ENCODE results near the gene AP3S1.
"Not testable (repeated sequence)": the region's sequence is repeated elsewhere in the genome, so short reads cannot be mapped to it uniquely, and the experiment has no call there.

AP3S1 gene

DNA sequence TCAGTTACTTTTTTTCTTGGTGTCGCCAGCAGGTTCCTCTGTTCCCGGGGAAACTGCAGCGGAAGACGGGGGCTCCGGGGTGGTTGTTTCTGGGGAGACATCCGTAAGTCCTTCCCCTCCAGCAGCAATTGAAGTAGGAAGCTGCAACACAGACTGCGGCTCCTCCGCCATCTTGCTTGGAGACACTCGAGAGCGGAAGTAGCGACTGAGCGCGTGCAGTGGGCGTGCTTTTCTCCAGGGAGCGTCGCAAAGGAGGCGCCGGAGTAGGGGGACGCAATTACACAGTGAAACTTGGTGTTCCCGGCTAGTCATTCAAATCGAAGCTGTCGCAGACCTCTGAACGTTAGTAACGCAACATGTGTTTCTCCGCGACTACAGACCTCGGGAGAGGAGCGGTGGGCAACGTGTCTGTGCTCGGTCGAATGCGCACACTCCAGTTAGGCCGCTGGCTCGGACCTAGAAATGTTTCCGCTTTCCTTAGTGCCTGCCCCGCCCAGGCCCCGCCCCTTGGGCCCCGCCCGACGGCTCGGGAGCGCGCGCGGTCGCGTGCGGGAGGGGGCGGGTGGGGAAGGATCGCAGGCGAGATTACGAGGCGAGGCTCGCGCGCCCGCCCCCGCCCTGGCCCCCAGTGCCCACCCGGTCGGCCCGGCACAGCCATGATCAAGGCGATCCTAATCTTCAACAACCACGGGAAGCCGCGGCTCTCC, at the start of gene AP3S1, which contains the start of gene ATG12:
Gene AP3S1, plus strand, starts transcription at position 554 of the 707 bp plus-strand sequence. Its CDS starts 103 bp downstream, at position 657.
Gene ATG12, minus strand, starts transcription at position 184 of the 707 bp plus-strand sequence. Its CDS starts 13 bp downstream, at position 171.
- DNase-seq: peak; percentile 96

GRCh38 chr5:115795700-115796099, 46.0 kb upstream of the AP3S1 start:
- no peak for DNase-seq

GRCh38 chr5:115796656-115797055, 45.1 kb upstream of the AP3S1 start:
- no peak for DNase-seq

DNA sequence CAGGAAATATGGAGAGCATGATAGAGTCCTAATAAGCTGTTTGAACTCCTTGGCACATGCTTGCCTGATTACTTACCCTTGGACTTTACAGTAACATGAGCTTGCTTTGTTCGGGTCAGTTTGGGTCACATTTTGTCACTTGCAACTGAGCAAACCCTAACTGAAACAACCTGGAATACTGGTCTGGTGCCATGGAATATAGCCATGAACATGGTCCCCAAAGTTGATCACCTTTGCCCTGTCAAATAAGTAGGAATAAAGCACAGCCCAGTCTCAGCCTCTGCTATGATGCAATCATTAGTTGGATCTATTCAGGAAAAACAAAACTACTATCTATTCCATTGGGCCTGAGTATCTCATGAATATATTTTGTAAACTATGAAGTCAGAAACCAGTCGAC, 43.5 kb upstream of the AP3S1 start:
- DNase-seq: no peak

GRCh38 chr5:115800108-115800507, 41.6 kb upstream of the AP3S1 start:
- DNase-seq: no peak

GRCh38 chr5:115801152-115801551, 40.6 kb upstream of the AP3S1 start:
- DNase-seq: no peak

DNA sequence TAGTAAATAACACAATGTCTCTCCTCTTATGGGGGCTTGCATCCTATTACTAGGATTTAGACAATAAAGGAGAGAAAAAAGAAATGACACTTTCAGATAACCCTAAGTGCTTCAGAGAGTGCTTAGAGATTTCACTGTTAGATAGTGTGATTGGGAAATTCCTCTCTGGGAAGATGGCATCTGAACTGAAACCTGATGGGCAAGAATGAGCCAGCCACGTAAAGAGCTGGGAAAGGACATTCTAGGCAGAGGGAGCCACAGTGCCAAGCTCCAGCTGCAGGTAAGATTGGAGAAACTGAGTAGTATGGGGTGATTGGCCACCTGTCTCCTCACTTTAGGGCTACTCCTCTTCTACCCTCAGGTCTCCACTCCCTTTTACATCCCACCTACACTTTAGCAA, 39.8 kb upstream of the AP3S1 start:
- no peak for DNase-seq

- no peak for DNase-seq
These were observed 34.6 kb upstream of the AP3S1 start for GRCh38 chr5:115806986-115807653.

DNA sequence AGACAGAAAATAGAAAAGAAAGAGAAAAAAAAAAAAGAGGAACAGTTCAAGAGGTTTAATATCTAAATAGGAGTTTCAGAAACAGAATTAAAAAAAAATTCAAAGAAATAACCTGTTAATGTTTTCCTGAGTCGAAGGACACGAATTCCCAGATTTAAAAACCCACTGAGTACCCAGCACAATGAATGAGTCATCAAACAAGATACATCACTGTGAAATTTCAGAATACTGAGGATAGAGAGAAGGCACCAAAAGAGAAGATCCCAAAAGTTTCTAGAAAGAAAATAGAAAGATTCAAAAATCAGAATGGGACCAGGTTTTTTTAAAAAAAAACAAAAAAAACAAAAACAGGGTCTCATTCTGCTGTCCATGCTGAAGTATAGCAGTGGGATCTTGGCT, 34.1 kb upstream of the AP3S1 start:
- DNase-seq: no peak

DNA sequence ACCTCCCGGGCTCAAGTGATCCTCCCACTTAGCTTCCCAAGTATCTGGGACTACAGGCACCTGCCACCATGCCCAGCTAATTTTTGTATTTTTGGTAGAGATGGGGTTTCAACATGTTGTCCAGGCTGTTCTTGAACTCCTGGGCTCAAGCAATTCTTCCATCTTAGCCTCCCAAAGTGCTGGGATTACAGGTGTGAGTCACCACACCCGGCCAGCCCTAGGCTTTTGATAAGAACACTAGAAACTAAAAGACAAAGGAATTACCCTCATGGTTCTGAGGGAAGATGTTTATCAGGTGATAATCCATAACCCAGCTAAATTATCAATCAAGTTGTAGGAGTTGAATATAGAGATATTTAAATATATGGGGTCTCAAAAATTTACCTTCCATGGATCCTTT, 33.7 kb upstream of the AP3S1 start:
- DNase-seq: not testable (repeated sequence)

- DNase-seq: no peak
These were observed 31.8 kb upstream of the AP3S1 start for GRCh38 chr5:115809946-115810345.

GRCh38 chr5:115810761-115811160, 31.0 kb upstream of the AP3S1 start:
- DNase-seq: no peak

DNA sequence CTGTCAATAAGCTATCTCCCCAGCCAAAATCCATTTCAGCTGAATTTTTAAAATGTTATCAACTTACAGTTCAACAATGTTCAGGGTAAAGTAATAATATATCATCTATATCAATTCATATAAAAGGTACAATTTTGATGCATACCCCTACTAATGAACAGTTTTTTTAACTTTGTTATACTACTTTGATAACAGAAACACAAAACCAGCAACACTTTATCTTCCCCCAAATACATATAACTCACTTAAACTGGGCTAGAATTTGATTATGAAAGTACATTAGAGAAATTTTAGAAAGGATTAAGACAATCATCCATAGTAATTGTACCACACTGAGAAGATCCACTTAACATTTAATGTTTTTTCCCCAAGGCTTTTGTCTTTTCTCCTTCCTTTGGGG, 30.3 kb upstream of the AP3S1 start:
- no peak for DNase-seq

- no peak for DNase-seq
These were observed 29.4 kb upstream of the AP3S1 start for GRCh38 chr5:115812372-115812771.

DNA sequence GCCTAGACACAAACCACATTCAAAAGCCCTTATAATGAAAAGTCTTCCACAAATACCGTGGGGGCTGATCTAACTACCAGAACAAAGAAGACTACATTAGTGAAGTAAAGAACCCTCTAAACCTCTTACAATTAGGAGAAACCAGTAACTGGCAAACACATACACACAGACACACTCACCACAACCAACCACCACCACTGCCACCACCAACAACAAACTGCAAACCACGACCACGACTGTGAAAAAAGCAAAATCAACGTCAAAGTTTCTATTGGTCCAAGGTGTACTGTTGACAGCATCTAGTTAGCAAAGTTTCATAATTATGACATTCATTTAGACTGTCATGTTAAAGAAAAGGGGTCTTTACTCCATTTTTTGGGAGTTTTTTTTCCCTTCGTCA, 28.0 kb upstream of the AP3S1 start:
- DNase-seq: no peak

- no peak for DNase-seq
These were observed 26.6 kb upstream of the AP3S1 start for GRCh38 chr5:115815006-115815692.

- peak; percentile 18 for DNase-seq
These were observed 26.0 kb upstream of the AP3S1 start for GRCh38 chr5:115815693-115816225.

- DNase-seq: no peak
These were observed 25.3 kb upstream of the AP3S1 start, which contains the start of gene CDO1 for GRCh38 chr5:115816226-115817081. CDO1 (minus strand) TSS chr5:115816659; CDS start chr5:115816397, 262 bp downstream.

GRCh38 chr5:115817386-115817785, 24.3 kb upstream of the AP3S1 start:
- DNase-seq: no peak

DNA sequence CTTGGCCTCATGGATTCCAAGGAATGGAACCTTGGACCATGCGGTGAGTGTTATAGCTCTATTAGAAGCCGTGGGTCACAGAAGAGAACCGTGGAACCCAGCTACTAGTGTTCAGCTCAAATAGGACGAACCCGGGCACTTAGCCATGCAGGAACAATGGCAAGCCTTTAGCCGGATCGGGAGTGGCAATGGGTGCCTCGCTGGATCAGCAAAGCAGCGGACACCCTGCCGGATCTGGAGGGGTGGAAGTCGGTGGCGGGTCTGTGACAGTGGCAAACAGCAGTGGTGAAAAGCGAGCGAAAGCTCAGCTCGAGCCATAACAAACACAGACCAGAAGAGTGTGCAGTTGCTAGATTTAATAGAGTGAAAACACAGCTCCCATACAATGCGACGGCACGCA, 22.9 kb upstream of the AP3S1 start:
- DNase-seq: no peak

GRCh38 chr5:115820846-115821245, 20.9 kb upstream of the AP3S1 start:
- no peak for DNase-seq

DNA sequence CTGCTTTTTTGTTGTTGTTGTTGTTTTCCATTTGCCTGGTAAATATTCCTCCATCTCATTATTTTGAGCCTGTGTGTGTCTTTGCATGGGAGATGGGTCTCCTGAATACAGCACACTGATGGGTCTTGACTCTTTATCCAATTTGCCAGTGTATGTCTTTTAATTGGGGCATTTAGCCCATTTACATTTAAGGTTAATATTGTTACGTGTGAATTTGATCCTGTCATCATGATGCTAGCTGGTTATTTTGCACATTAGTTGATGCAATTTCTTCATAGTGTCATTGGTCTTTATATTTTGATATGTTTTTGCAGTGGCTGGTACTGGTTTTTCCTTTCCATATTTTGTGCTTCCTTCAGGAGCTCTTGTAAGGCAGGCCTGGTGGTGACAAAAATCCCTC, 16.8 kb upstream of the AP3S1 start:
- DNase-seq: not testable (repeated sequence)

- no peak for DNase-seq
These were observed 15.8 kb upstream of the AP3S1 start for GRCh38 chr5:115825948-115826347.
